GM19099 (cell line): Measurements from ENCODE around the gene SLC22A31.
A peak's percentile ranks its signal among the peaks of the same experiment; 100 is the strongest.

Source experiments
- POLR2A ChIP-seq: IDR thresholded peaks from 3 replicates; pipeline ENCODE4 v1.6.1; 2011; ENCODE audit warnings: low read depth; ENCODE audit not compliant: insufficient read length; ENCODE audit errors: extremely low read depth

Gene SLC22A31

GRCh38 chr16:89219365-89219764, 19.0 kb upstream of the SLC22A31 start:
- TF ChIP-seq POLR2A: no peak

DNA sequence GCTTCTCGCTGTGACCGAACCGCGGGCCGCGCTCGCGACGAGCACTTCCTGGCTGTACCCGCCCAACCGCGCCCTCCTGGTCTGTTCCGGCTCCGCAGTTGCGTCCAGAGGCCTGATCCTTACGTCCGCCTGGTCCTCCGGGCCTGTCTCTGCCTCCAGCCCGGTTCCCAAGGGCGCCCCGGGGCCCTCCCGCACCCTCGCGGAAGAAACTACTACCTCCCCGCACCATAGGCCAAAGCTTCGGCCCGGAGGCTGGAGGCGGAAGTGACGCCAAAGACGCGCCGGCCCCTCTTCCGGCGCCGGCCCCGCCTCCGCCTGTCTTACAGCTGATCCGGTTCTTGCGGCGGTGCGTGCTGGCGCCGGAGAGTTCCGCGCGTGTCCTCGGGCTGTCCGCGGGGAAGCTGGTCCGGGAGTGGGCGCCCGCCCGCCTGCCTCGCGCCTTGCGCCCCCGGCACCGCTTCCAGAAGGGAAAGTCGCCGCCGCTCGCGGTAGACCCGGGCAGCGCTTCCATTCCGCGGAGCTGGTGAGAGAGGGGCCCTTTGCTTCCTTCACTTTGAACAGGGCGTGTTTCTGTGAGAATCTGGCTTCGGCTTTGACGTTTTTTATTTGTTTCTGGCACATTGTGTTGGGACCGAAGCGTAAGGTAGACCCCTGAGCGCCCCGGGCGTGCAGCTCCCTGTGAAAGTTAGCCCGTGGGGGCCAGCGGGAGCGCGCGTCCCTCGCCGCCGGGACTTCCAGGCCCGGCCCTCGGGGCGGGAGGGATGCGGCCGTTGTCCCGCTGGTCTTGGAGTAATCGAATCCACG, 17.3 kb upstream of the SLC22A31 start, which contains the start of gene ZNF778:
Gene ZNF778, plus strand, starts transcription at position 316 of the 804 bp plus-strand sequence. CDS start 3,425 bp downstream, outside the sequence.
- TF ChIP-seq POLR2A: peak; percentile 88

DNA sequence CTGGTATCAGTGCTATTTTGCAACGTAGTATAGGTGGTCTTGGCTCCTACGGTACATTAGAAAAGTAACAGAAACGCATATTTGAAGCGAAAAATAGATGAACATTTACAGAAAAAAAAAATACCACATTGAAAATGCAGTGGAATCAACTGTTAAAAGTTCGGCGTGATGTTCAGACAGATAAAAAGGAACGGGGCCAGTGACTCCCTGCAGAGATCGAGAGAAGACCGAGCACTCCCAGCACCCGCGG, 16.7 kb upstream of the SLC22A31 start:
- TF ChIP-seq POLR2A: no peak

- peak; percentile 20 for TF ChIP-seq POLR2A
These were observed 16.2 kb upstream of the SLC22A31 start for GRCh38 chr16:89216315-89217137.

- TF ChIP-seq POLR2A: no peak
These were observed 10.7 kb upstream of the SLC22A31 start for GRCh38 chr16:89210904-89211515.

- TF ChIP-seq POLR2A: no peak
These were observed 10.0 kb upstream of the SLC22A31 start for GRCh38 chr16:89210165-89210903.

DNA sequence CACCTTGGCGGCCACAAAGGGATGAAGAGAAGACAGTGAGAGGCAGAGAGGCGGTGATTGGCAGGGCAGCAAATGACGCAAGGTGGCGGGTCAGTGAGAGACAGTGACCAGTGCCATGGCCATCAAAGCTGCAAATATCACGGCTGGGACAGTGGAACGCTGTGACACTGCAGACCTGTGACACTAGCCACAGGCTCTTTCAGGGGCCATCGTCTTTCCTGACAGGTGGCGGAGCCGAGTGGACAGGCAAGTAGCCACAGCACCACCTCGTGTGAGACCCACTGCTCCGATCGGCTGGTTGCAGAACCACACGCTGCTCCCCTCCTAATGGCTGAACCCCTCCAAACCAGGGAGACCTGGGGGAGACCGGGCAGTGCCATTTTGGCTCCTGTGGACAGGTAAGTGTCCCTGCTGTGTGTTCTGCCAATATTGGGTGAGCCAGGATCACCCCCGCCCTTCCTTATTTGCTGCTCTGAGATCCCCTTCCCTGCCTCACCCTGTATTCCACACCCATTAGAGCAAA, 9.2 kb upstream of the SLC22A31 start:
- no peak for TF ChIP-seq POLR2A

GRCh38 chr16:89207993-89208392, 7.7 kb upstream of the SLC22A31 start:
- no peak for TF ChIP-seq POLR2A

DNA sequence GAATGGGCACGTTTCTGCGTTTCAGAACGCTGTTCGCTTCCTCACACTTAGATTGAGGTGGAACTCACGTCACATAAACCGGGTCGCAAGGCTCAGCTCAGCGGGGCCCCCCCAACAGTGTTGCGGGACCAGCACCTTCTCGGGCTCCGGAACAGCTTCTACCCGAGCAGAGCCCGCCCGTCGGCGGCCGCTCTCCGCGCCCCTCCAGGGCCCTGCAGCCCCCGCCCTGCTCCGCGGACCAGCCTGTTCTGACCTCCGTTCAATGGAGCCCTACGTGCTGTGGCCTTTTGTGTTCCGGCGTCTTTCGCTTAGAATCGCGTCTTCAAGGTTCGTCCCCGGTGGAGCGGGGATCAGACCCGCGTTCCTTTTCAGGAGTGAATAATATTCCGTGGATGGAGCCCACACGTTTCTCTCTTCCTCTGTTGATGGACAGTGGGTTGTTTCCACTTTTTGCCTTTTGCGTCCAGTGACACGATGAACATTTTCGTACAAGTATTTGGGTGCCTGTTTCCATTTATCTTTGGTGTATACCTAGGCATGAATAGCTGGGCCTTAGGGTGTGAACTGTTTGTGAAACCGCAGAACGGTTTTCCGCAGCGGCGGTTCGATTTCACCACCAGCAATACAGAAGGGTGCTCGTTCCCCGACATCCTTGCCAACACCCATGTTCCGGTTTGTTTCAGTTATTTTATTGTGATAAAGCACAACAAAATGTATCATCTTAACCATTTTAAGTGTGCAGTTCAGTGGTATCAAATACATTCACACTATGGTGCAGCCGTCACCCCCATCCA, 2.3 kb upstream of the SLC22A31 start:
- no peak for TF ChIP-seq POLR2A

DNA sequence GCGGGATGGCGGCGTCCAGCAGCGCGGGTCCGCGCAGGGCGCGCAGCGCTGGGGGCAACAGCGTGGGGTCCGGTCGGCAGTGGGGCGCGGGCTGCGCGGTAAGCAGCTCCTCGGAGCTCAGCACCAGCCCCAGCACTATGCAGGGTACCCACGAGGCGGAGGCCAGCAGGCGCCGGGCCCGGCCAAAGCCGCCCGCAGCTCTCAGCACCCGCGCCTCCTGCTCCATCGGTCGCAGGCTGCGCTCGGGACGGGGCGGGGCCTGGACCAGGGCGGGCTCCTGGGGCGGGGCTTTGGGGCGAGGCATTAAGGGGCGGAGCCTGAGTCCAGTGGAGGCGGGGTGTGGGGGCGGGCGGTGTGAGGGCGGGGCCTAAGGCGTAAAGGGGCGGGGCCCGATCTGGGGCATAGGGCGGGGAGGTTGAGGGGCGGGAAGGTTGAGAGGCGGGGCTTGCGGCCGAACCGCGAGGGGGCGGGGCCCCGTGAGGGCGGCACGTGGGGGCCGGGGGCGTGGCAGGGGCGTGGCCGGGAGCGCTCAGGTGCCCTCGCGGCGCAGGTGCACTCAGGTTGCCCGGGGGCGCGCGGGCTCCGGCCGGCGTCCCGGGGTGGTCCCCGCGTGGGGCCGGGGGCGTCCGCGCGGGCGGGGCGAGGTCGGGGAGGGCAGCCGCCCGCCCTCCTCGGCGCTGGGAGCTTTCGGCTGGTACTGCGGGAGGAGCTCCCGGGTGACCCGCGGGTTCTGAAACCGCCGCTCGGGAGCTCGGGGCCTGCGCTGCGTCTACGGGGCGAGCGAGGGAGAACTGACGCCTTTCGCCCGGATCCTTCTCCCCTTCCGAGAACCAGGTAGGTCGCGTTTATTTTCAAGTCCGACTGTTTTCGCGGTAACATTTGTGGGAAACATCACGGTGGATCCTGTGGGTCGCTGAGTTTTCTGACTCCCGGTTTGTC, 1.4 kb upstream of the SLC22A31 start:
- TF ChIP-seq POLR2A: no peak

DNA sequence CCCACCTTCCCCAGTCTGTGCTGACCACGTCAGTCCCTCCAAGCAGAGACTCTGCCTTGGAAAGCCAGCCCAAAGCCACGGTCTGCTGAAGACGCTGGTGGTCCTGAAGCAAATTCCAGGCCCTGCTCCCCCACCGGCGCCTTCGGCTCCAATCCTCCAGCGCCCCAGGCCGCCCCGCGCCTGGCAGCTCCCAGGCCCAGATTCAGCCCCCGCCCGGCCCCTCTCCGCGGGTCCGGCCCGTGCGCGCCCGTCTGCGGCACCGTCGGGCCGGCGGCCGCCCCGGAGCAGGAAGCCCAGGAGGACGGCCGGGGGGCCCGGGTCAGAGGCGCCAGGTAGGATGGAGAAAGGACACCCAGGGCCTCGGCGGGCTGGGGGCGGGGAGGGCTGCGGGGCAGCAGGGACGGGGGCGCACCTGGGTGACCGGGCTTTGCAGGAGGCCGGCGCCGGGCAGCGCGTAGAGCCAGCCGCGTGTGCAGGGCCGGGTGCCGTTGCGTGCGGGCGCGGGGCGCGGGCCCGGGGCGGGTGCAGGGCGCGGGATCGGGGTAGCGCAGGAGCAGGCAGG, 594 bp upstream of the SLC22A31 start:
- no peak for TF ChIP-seq POLR2A

- TF ChIP-seq POLR2A: no peak
These were observed 855 bp downstream of the SLC22A31 start for GRCh38 chr16:89199241-89200123.
